ENCODE results near the gene PEG3.

Gene PEG3

DNA sequence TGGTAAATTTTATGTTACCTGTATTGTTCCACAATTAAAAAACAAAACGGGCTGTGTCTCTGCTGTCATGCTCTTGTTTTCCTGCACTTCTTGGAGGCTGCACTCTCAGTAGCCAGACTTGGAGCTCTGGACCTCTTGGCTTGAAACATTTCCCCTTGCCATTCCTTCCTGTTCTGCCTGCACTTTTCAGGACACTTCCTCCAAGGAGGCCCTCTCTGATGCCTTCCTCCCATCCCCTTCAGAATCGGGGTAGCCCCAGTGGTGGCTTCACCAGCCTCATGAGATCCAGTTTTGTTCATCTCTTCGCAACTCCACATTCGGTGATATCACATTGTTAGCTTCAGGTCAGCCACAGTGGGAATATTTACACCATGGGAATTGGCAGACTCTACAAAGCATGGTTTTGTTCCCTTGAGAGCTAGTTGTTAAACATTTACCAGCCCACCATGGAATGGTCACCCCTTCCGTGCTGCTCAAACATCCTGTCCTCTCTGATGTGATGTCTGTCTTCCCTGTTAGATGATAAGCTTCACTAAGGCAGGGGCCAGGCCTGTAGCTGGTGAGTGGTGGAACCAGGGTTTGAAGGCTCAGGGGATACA lies 40.2 kb upstream of the PEG3 start:
- no peak overlapping the region for H3K4me3 ChIP-seq (ENCODE audit: insufficient read depth, low read length, poor library complexity, severe bottlenecking)
- H3K4me2 ChIP-seq (ENCODE audit: low read depth, low read length, poor library complexity, severe bottlenecking): no peak overlapping the region
- H3K27ac ChIP-seq (ENCODE audit: low read depth, low read length): no peak overlapping the region
- H3K9me2 ChIP-seq (replicated peaks; ENCODE audit: insufficient read depth, low read length): no peaks in the 10 kb centered on the region
- TF ChIP-seq, protein P1, sequence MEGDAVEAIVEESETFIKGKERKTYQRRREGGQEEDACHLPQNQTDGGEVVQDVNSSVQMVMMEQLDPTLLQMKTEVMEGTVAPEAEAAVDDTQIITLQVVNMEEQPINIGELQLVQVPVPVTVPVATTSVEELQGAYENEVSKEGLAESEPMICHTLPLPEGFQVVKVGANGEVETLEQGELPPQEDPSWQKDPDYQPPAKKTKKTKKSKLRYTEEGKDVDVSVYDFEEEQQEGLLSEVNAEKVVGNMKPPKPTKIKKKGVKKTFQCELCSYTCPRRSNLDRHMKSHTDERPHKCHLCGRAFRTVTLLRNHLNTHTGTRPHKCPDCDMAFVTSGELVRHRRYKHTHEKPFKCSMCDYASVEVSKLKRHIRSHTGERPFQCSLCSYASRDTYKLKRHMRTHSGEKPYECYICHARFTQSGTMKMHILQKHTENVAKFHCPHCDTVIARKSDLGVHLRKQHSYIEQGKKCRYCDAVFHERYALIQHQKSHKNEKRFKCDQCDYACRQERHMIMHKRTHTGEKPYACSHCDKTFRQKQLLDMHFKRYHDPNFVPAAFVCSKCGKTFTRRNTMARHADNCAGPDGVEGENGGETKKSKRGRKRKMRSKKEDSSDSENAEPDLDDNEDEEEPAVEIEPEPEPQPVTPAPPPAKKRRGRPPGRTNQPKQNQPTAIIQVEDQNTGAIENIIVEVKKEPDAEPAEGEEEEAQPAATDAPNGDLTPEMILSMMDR (IDR thresholded peaks at IDR 0.05; ENCODE audit: insufficient read depth, low read length, poor library complexity, severe bottlenecking): no peak
- TF ChIP-seq EZH2phosphoT487 (conservative IDR thresholded peaks at IDR 0.05; ENCODE audit: low read length): no peak
- no peaks in the 10 kb centered on the region for H3K79me2 ChIP-seq (ENCODE audit: insufficient read depth, low read length)
- no peaks in the 10 kb centered on the region for H3K27me3 ChIP-seq (ENCODE audit: low read length)
- H2AFZ ChIP-seq (ENCODE audit: low read depth, low read length, severe bottlenecking): no peak overlapping the region
- H3K36me3 ChIP-seq (ENCODE audit: low read length): no peaks in the 10 kb centered on the region
- no peaks in the 10 kb centered on the region for H4K20me1 ChIP-seq (ENCODE audit: low read depth, low read length)
- no peaks in the 10 kb centered on the region for H3K9me3 ChIP-seq (ENCODE audit: insufficient read depth, low read length)
- H3K9ac ChIP-seq (ENCODE audit: low read length): no peak overlapping the region
- no peaks in the 10 kb centered on the region for H3F3A ChIP-seq (ENCODE audit: insufficient read depth)

DNA sequence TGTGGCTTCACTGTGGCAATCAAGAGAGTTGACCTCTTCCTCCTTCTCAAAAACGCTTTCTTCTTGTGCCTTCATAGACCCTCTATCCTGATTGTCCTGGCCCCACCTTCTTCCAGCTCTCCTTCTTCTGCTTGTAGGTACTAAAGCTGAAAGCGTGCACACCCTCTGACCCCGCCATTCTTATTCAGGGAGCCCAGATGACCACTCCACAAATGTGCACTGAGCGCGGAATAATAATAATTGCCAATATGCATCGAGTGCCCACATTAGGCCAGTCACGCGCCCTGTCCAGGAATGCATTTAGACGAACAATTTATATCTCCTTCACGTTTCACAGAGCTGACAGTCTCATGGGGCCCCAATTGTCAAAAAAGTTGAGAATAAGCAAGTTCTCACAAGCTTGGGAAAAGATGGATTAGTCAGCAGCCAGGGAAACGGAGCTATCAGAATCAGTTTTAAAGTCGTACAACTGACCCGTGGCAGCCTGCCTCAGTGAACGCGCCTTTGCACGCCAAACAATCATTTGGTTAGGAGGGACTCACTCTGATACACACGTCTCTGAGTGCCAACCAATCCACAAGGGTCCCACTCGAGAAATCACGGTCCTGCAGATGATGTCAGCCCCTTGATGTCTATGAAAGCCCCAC lies 36.7 kb upstream of the PEG3 start:
- Histone ChIP-seq H2AFZ (ENCODE audit: low read depth, low read length, severe bottlenecking) (no peak overlapping the region), H3K4me2 (ENCODE audit: low read depth, low read length, poor library complexity, severe bottlenecking) (no peak overlapping the region), H3K27me3 (ENCODE audit: low read length) (no peaks in the 10 kb centered on the region), H3K9me3 (ENCODE audit: insufficient read depth, low read length) (no peaks in the 10 kb centered on the region), H3K27ac (ENCODE audit: low read depth, low read length) (no peak overlapping the region), H3K36me3 (ENCODE audit: low read length) (no peaks in the 10 kb centered on the region), H3K9me2 (replicated peaks; ENCODE audit: insufficient read depth, low read length) (no peaks in the 10 kb centered on the region), H3F3A (ENCODE audit: insufficient read depth) (no peaks in the 10 kb centered on the region), H3K9ac (ENCODE audit: low read length) (no peak overlapping the region), H3K4me3 (ENCODE audit: insufficient read depth, low read length, poor library complexity, severe bottlenecking) (no peak overlapping the region), H3K79me2 (ENCODE audit: insufficient read depth, low read length) (no peaks in the 10 kb centered on the region), H4K20me1 (ENCODE audit: low read depth, low read length) (no peaks in the 10 kb centered on the region)
- TF ChIP-seq, protein P1 (IDR thresholded peaks at IDR 0.05; ENCODE audit: insufficient read depth, low read length, poor library complexity, severe bottlenecking): no peak
- TF ChIP-seq EZH2phosphoT487 (conservative IDR thresholded peaks at IDR 0.05; ENCODE audit: low read length): no peak

DNA sequence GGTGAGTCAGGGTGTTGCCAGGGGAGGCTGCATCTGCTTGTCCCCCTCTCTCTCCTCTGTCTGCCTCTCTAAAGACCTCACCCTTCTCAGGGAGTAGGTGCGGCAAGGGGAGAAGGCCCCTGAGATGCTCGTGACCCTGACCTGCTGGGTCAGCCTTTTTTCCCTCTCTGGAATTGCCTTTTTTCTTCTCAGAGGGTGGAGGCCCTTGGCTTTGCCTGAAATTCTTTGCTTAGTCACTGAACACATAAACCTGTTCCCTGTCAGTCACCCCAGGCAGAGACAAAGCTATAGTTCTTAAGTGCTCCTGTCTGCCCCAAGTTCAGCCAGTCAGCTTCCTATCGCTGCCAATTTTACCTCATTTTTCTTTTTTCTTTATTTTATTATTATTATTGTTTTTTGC lies 35.2 kb upstream of the PEG3 start:
- Histone ChIP-seq H4K20me1 (ENCODE audit: low read depth, low read length) (no peaks in the 10 kb centered on the region), H3K9me3 (ENCODE audit: insufficient read depth, low read length) (no peaks in the 10 kb centered on the region), H3K9ac (ENCODE audit: low read length) (no peak overlapping the region), H3K79me2 (ENCODE audit: insufficient read depth, low read length) (no peaks in the 10 kb centered on the region), H3K36me3 (ENCODE audit: low read length) (no peaks in the 10 kb centered on the region), H3K27me3 (ENCODE audit: low read length) (no peaks in the 10 kb centered on the region), H3K4me2 (ENCODE audit: low read depth, low read length, poor library complexity, severe bottlenecking) (no peak overlapping the region), H3K4me3 (ENCODE audit: insufficient read depth, low read length, poor library complexity, severe bottlenecking) (no peak overlapping the region), H3K9me2 (replicated peaks; ENCODE audit: insufficient read depth, low read length) (no peaks in the 10 kb centered on the region), H3F3A (ENCODE audit: insufficient read depth) (no peaks in the 10 kb centered on the region), H2AFZ (ENCODE audit: low read depth, low read length, severe bottlenecking) (no peak overlapping the region), H3K27ac (ENCODE audit: low read depth, low read length) (no peak overlapping the region)
- no peak for TF ChIP-seq EZH2phosphoT487 (conservative IDR thresholded peaks at IDR 0.05; ENCODE audit: low read length)
- TF ChIP-seq, protein P1 (IDR thresholded peaks at IDR 0.05; ENCODE audit: insufficient read depth, low read length, poor library complexity, severe bottlenecking): no peak

Measured in SU-DHL-6 (cell line).